Stimulated activated naive CD4-positive, alpha-beta T cell (primary cell): ENCODE data around the gene C1orf53.
"Not testable (repeated sequence)": the region's sequence is repeated elsewhere in the genome, so short reads cannot be mapped to it uniquely, and the experiment has no call there.

Source experiments
- DNase-seq, 6 experiments: peaks; one replicate each; lab custom pipeline; 2025; lab: John Stamatoyannopoulos, UW

C1orf53 gene

DNA sequence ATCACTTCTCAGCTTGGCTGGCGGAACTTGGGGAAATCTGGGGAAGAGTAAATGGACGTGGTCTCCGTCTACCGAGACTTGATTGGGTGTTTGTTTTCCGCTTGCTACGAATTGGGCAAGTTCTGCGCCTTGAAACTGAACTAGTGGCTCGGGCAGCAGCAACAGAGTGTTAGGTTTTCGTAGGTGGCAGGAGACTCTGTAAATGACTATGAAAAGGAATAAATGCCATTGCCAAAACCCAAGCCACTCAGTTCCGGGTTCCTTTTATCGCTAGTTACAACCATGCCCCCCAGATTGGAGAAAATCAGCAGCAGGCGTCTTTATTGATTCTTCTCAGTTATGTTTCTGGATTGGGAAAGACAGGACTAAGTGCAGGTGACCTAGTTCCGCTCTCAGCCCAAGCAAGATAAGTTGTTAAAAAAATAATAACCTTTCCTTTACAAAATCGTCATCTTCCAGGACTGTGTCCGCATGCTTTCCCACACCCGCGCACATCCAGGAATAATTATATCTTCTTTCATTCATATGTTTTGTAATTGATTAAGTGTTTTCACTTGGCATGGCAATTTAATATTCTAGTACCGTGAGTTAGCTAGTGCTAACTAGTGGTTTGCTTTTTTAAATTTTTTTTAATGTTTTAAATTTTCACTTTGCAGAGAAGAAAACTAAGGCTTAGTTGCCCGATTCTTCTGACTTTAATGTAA is 18.1 kb downstream of the C1orf53 start:
- peak in 1 of 6 experiments; percentile 47 for DNase-seq

DNA sequence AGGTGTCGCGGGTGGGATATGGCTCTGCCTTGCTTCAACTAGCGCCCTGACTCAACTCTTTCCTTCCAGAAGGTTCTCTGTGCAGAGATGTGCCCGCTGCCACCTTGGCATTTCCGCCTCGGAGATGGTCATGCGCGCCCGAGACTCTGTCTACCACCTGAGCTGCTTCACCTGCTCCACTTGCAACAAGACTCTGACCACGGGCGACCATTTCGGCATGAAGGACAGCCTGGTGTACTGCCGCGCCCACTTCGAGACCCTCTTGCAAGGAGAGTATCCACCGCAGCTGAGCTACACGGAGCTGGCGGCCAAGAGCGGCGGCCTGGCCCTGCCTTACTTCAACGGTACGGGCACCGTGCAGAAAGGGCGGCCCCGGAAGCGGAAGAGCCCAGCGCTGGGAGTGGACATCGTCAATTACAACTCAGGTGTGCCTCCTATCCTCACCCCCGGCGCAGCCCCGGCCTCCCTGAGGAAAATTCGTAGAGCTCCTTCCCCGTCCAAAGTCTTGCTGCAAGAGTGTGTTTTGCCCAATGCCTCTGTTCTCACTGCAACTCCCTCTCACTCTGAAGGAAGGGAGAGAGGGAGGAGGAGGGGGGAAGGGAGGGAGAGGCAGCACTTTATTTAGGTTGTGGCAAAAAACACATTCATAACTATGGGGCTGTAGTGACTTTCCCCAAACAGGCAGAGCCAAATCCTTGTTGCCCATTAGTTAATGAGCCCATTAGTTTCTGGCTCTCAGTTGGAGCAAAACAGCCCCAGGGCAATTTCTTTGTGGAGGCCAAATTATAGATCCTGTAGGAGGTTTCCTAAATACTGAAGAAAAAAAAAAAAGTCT is 19.0 kb downstream of the C1orf53 start:
- DNase-seq, result no peak

GRCh38 chr1:197922070-197922390 is 19.6 kb downstream of the C1orf53 start:
- DNase-seq, result no peak

DNA sequence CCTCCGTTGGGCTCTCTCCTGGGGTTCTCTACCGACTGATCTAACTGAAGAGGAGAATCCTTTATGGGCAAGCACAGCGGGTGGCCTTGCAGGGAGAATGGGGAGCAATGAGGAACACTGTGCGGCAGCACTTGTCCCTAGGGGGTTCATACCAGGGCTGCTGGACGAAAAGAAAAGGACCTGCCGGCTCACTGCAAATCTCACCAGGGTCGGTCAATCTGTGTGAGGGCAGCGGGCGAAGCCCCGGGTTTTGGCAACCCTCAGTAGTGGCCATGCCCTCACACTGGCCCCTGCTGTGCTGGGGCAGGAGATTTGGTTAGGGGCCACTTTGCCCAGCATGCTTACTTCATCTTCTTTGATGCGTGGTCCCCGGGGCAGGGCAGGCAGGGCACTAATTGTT is 20.6 kb downstream of the C1orf53 start:
- no peak for DNase-seq

GRCh38 chr1:197924516-197925123 is 22.2 kb downstream of the C1orf53 start:
- DNase-seq, result peak in 3 of 6 experiments; percentile 15 to 41 (median 30)

DNA sequence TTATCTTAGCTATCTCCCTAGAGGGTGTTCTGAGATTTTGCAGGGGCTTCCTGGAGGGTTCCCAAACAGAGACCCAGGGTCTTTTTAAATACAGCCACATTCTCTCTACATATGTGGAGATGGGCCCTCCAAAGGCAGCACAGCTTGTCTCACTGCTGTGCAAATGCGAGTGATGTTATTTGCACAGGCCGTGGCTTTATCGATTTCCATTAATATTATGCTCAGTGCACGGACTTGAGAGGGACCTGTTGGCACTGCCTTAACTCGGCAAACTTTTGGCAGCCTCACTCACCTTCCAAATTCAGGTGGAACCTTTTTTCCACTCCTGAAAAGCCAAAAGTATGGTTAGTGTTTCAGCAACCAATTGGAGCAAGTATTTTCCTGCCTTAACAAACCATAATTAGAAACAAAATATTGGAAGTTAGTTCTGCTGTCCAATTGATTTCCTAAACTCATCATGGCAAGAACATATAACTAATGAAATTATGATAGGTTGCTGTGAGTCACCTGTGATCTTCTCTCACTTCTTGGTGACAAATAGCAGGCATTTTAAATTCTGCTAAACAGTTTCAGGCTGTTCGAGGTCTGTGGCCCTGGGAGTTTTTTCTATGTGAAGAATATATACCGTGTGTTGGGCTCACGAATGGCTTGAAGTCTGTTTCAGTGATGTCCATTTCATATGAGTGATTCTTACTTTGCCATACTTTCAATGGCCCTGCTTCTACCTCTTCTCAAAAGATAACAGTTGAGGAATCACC is 25.7 kb downstream of the C1orf53 start:
- DNase-seq, result no peak

DNA sequence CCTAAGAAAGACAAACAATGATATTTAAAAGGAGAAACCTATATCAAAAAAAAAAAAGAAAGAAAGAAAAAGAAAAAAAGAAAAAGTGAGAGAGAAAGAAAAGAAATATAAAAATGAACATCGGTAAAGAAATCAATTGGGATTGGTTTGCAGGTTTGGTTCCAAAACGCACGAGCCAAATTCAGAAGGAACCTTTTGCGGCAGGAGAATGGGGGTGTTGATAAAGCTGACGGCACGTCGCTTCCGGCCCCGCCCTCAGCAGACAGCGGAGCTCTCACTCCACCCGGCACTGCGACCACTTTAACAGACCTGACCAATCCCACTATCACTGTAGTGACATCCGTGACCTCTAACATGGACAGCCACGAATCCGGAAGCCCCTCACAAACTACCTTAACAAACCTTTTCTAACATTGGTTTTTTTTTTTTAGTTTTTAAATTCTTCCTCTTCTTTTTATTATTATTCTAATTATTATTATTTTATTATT is 26.5 kb downstream of the C1orf53 start:
- DNase-seq, result no peak

DNA sequence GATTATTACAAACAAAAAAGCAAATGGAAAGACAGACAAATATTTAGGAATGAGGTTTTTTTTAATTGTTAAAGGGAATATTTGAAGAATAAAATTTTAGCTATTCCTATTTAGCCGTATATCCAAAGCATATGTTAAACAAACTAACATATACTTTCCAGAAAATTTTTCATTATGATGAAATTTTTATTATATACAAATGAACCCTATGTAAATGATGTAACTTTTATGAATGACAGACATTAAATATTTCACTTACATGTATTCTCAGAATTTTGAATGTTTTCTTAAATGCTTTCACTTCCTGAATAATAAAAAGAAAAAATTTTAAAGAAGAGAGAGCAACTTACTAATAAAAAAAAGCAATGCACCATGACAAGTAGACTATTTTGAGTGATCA is 30.6 kb downstream of the C1orf53 start:
- no peak for DNase-seq

DNA sequence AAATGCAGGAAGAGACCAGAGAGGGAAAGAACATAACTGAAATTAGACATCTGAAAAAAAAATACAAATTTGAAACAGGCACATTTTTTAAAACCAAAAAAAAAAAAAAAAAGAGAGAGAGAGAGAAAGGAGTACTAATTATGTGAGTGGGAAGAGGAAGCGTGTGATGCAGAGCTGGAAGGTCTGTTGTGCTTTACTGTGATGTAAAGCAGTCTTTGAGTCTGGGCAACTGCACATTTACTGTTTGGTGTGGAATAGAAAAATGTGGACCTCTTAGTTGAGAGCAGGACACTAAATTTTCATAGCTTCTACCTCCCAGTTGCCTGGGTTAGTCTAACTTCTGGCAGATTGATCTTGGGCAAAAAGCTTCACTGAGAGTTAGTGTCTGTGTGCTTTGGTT is 31.2 kb downstream of the C1orf53 start:
- DNase-seq, result no peak

DNA sequence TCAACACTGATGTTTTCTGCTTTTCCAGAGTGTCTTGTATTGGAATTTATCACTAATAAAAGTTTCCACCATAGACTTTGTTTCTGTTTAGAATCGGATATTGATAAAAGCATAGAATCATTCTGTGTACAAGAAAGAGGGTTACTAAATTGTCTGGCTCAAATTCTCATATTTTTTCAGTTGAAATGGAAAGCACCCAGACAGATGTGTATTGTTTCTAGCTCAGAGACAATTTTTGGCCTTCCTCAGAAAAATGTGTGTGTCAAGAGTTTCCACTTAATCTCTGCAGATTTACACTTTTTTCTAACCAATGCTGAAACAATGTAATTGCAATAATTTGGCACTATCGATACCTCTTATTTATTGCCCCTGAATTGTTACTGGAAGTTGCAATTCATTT is 35.0 kb downstream of the C1orf53 start:
- no peak for DNase-seq

GRCh38 chr1:197937892-197938291 is 35.5 kb downstream of the C1orf53 start:
- no peak for DNase-seq

DNA sequence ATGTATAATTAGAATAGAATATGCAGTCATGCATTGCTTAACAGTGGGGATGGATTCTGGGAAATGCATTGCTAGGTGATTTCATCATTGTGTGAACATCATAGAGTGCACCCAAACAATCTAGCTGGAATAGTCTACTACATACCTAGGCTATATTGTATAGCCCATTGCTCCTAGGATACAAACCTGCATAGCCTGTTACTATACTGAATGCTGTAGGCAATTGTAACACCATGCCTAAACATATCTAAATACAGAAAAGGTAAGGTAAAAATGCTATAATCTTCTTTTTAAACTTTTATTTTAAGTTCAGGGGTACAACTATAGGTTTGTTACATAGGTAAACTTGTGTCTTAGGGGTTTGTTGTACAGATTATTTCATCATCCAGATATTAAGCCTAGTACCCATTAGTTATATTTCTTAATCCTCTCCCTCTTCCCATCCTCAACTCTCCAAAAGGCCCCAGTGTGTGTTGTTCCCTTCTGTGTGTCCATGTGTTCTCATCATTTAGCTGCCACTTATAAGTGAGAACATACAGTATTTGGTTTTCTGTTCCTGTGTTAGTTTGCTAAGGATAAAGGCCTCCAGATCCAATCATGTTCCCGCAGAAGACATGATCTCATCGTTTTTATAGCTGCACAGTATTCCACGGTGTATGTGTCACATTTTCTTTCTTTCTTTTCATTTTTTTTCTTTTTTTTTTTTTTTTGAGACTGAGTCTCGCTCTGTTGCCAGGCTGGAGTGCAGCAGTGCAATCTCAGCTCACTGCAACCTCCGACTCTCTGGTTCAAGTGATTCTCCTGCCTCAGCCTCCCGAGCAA is 36.9 kb downstream of the C1orf53 start:
- DNase-seq, result not testable (repeated sequence)

DNA sequence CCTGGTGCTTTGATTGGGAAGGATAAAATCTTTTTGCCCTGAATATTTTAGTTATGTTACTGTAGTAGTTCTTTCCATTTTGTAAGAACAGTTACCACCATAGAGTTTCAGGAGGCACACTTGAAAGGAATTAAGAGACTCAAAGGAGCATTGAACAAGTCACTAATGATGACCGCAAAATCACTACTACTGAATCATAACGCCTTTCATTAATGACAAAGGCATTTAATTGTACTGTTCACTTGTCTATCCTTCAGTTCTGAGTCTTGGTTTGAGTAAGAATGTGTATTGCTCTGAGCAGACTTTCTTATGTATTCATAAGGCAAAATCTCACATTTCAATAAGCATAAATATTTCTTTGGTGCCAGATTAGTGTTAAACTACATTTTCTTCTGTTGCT is 39.6 kb downstream of the C1orf53 start:
- no peak for DNase-seq

- no peak for DNase-seq
Observed at GRCh38 chr1:197944485-197944884, 42.1 kb downstream of the C1orf53 start.

DNA sequence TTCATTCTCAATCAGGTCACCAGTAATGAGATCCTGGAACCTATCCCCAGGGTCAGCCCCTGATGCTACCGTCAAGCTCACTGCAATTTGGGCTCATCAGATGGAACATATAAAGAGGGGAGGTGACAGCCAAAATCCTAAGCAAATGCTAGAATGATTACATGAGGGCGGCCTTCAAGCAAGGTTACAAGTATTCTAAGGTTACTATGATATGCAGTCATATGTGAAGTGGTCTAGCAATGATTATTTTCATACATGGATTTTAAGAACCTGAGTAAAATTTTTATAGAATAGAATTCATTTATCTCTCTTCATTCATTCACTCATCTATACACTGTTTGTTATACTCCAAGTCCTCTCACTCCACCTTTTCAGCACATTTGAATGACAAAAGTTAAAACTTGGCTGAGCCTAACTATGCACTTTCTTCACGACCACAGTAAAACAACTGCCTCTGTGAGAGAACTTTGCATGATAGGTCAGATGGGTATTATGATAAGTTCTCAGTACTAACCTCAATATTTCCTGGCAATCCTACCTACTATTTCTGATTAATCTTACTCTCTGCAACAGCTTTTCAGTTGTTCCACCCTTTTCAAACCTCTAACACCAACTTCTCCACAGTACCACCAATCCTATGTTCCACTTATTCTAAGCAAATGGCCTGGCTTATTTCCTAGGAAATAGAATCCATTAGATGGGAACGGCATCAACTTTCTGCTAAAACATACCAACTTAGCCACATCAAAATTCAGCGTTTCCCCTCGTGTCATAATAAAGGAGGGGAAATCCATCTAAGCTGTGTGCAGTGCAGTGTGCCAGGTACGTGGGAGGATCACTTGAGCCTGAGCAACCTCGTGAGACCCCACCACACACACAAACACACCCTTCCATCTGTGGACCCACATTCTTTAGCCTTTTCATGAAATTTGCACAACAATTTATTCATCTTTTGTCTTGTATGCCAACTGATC is 46.8 kb downstream of the C1orf53 start:
- peak in 3 of 6 experiments; percentile 25 to 54 (median 35) for DNase-seq

DNA sequence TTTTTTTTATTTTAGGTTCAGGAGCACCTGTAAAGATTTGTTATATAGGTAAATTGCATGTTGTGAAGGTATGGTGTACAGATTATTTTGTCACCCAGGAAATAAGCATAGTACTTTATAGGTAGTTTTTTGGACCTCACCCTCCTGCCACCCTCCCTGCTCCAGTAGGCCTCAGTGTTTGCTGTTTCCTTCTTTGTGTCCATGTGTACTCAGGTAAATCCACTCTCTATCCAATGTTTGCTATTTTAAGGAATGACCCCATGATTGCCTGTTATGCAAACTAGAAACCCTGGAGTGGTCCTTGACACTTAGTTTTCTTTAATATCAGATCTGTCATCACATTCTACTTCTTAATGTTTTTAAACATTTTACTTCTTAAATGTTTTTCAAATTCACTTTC is 48.7 kb downstream of the C1orf53 start:
- no peak for DNase-seq

DNA sequence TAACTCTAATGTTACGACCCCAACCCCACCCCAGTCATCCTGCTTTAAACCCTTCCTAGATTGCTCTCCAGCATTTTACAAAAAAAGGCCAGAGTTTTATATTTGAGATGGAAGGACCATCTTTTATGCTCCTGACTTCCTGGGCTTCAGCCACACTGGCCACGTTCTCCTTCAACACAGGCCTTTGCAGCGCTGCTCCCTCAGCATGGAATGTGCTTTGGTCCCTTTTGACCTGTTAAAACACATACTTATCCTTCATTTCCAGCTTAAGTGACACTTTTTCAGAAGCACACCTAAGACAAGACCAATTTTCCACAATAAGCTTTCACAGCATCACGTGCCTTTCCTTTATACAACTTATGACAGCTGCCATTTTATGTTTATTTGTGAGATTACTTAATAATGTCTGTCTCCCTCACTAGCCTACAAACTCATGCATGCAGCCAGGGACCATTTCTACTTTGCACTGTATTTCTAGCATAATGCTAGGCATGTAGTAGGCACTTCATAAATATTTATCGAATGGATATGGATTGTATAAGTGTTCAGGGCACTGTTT is 49.3 kb downstream of the C1orf53 start:
- no peak for DNase-seq

- not testable (repeated sequence) for DNase-seq
Observed at GRCh38 chr1:197953472-197953871, 51.0 kb downstream of the C1orf53 start.

DNA sequence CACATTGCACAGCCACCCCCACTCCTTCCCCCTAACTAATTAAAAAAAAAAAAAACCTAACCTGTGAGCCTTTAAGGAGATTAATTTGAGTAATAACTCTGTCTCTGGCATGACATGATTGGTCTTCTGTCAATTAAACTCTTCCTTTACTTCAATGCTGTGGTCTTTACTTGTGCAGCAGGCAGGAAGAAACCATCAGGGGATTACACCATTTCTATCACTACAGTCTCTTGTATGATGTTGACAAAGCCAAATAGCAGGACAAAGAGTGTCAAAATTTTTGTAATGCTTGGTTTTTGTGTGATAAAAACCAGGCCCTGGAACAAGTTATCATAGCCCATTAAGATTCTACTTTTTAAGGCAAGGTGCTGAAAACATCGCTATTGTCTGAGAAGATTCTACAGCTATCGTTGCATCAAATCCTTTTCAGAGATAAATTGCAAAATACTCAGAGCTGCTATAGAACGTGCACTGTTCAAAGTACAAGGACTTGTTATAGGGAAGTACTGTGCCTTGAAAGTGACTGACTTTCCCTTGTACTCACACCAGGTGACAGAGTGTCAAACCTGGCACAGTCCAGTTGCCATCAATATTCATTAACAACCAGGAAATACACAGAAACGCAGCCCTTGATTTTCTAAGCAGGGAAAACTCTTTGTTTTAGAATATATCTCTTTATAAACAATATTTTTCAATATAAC is 52.4 kb downstream of the C1orf53 start:
- DNase-seq, result no peak
